Heart left ventricle (tissue), 13 donors: Measurements from ENCODE around the gene TBC1D3L.
"Not testable (repeated sequence)": the region's sequence is repeated elsewhere in the genome, so short reads cannot be mapped to it uniquely, and the experiment has no call there.

Experiments
- POLR2A ChIP-seq, 2 donors: fragments of 450-650 bp; IDR thresholded peaks; one replicate each; pipeline ENCODE4 v1.6.1; 2017; ENCODE audit warnings: antibody characterized with exemption in 2 of 2, mild to moderate bottlenecking in 2 of 2, moderate library complexity in 2 of 2
- TF ChIP-seq, protein P1 (sequence below), 12 donors: fragments of 200-600 bp; sonication (generic) in 4 of 12; IDR thresholded peaks; one replicate each; pipeline versions ENCODE4 v1.5.0 to v1.8.0; 2018 to 2022; ENCODE audit warnings: antibody characterized with exemption in 12 of 12, mild to moderate bottlenecking in 5 of 12
- donor health status: ischemic (EF 13 %, LVEDD 7.1; RV severe dilation, severe dysfunction).
- donor health status: DM: no; HTN: yes; CAD: no.
- donor health status: DM: no; HTN: no; CAD: no.
- donor health status: ischemic (EF 25% LVEDD 6.9; RV normal size, moderate dysfunction).
- donor health status: ischemic (EF 25% LVEDD 5.7; RV mildly dilated, moderate dysfunction).
- donor health status: ischemic (EF 35%, LVEDD 5.7; RV mildly dilated, moderate dysfunction).
- donor health status: nonischemic (EF 11% LVEDD 7.7; RV severe dilation, severe dysfunction).
- donor health status: DM: yes; HTN: yes; CAD: no.
- donor health status: PGD.
- donor health status: ischemic (EF 29% LVEDD 5.4; RV normal size, mild dysfunction).
- donor health status: nonischemic (EF 23%, LVEDD 6.1; RV moderate dilation, normal function).

- not testable (repeated sequence) for TF ChIP-seq POLR2A (IDR thresholded peaks at IDR 0.05)
- TF ChIP-seq, protein P1, sequence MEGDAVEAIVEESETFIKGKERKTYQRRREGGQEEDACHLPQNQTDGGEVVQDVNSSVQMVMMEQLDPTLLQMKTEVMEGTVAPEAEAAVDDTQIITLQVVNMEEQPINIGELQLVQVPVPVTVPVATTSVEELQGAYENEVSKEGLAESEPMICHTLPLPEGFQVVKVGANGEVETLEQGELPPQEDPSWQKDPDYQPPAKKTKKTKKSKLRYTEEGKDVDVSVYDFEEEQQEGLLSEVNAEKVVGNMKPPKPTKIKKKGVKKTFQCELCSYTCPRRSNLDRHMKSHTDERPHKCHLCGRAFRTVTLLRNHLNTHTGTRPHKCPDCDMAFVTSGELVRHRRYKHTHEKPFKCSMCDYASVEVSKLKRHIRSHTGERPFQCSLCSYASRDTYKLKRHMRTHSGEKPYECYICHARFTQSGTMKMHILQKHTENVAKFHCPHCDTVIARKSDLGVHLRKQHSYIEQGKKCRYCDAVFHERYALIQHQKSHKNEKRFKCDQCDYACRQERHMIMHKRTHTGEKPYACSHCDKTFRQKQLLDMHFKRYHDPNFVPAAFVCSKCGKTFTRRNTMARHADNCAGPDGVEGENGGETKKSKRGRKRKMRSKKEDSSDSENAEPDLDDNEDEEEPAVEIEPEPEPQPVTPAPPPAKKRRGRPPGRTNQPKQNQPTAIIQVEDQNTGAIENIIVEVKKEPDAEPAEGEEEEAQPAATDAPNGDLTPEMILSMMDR (IDR thresholded peaks at IDR 0.05) = not testable (repeated sequence)
These were observed 14.8 kb upstream of the TBC1D3L start, which contains the start of gene TBC1D3D for GRCh38 chr17:38003676-38004075.
